ENCODE results near the gene VAV2.

DNA sequence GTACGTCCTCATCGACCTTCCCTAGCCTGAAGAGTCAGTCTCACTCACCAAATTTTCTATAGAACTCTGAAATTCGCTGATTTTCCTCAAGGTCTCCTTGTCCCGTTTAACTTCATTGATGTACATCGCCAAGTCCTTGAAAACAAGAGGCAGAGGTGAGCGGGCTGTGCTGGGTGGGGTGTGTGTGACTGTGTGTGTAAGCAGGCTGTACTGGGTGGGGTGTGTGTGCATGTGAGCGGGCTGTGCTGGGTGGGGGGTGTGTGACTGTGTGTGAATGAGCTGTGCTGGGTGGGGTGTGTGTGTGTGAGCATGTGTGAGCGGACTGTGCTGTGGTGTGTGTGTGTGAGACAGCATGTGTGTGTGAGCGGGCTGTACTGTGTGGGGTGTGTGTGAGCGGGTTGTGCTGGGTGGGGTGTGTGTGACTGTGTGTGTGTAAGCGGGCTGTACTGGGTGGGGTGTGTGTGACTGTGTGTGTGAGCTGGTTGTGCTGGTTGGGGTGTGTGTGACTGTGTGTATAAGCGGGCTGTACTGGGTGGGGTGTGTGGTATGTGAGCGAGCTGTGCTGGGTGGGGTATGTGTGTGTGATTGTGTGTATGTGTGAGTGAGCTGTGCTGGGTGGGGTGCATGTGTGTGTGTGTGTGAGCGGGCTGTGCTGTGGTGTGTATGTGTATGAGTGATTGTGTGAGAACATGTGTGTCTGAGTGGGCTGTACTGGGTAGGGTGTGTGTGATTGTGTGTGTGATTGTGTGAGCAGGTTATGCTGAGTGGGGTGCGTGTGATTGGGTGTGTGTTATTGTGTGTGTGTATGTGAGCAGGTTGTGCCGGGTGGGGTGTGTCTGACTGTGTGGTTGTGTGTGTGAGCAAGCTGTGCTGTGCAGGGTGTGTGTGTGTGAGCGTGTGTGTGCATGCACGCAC is 200.1 kb downstream of the VAV2 start:
- TF ChIP-seq, protein P1, sequence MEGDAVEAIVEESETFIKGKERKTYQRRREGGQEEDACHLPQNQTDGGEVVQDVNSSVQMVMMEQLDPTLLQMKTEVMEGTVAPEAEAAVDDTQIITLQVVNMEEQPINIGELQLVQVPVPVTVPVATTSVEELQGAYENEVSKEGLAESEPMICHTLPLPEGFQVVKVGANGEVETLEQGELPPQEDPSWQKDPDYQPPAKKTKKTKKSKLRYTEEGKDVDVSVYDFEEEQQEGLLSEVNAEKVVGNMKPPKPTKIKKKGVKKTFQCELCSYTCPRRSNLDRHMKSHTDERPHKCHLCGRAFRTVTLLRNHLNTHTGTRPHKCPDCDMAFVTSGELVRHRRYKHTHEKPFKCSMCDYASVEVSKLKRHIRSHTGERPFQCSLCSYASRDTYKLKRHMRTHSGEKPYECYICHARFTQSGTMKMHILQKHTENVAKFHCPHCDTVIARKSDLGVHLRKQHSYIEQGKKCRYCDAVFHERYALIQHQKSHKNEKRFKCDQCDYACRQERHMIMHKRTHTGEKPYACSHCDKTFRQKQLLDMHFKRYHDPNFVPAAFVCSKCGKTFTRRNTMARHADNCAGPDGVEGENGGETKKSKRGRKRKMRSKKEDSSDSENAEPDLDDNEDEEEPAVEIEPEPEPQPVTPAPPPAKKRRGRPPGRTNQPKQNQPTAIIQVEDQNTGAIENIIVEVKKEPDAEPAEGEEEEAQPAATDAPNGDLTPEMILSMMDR (IDR thresholded peaks at IDR 0.05; ENCODE audit: insufficient read depth, low read length, poor library complexity, severe bottlenecking), result no peak
- TF ChIP-seq EZH2phosphoT487 (conservative IDR thresholded peaks at IDR 0.05; ENCODE audit: low read length), result no peak
